Measurements from ENCODE around the gene WDR59.

DNA sequence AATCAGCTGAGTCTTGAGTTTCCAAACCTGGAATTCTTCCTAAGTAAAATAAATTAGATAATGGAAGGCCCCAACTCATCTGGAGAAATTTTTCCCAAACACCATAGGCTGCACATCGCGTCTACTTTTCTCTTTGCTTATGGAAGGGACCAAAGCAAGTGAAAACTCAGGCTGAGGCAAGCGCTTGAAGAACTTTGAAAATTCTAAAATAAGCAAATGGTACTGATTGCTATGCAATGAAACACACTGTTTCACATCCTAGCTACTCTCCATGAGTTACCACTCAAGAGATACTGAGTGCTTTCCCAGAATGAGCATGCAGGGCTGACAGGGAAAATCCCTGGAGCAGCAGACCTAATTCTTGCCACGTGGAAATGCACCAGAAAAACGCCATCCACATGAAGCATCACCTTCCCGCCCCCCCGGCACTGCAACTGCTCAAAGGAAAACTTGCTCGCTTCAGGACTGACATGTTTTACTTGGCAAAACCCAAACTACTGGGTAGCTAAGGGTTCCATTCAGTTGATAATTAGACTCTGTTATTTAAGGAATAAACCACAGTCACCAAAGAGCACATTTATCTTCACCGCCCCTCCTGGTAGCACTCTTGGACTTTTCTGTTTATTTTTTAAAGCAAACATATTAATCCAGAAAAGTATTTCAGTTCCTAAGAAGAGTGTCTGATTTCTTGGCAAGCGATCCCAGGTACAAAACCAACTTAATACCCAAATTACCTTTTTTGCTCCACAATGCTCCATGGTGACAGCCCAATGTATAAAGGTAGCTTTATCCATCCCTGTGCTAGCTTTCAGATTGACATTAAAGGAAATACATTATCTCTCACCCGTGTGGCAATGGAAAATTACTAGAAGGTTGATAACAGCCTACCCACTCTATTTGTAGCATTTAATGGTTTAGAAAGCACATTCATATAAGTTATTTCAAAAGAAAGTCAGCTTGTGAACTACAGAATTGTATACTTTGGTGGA lies 62.5 kb downstream of the WDR59 start:
- TF ChIP-seq, protein P1, sequence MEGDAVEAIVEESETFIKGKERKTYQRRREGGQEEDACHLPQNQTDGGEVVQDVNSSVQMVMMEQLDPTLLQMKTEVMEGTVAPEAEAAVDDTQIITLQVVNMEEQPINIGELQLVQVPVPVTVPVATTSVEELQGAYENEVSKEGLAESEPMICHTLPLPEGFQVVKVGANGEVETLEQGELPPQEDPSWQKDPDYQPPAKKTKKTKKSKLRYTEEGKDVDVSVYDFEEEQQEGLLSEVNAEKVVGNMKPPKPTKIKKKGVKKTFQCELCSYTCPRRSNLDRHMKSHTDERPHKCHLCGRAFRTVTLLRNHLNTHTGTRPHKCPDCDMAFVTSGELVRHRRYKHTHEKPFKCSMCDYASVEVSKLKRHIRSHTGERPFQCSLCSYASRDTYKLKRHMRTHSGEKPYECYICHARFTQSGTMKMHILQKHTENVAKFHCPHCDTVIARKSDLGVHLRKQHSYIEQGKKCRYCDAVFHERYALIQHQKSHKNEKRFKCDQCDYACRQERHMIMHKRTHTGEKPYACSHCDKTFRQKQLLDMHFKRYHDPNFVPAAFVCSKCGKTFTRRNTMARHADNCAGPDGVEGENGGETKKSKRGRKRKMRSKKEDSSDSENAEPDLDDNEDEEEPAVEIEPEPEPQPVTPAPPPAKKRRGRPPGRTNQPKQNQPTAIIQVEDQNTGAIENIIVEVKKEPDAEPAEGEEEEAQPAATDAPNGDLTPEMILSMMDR (IDR thresholded peaks at IDR 0.05), result no peak
- no peak for TF ChIP-seq POLR2A (IDR thresholded peaks at IDR 0.05)

Measured in heart left ventricle (tissue), 13 donors.